ENCODE measurements around the gene SCOC.

GRCh38 chr4:140395668-140396067 is 22.2 kb downstream of the SCOC start:
- no peak for TF ChIP-seq POLR2A (IDR thresholded peaks at IDR 0.05)
- TF ChIP-seq CTCF (IDR thresholded peaks at IDR 0.05), result no peak
